H1 (cell line): ENCODE results near the gene GPC6.

ENCODE experiments used
- CREB1 ChIP-seq: IDR thresholded peaks from 2 replicates; pipeline ENCODE4 v1.6.1; 2012; ENCODE audit warnings: inconsistent platforms
- HDAC6 ChIP-seq: IDR thresholded peaks from one replicate; pipeline ENCODE4 v1.7.1; 2012; ENCODE audit warnings: low read depth, mild to moderate bottlenecking, inconsistent platforms, low read length, moderate library complexity
- SP1 ChIP-seq: IDR thresholded peaks from 2 replicates; pipeline ENCODE4 v1.6.1; 2011; ENCODE audit warnings: low read depth, low read length

GRCh38 chr13:94359875-94360274 is 1133.3 kb downstream of the GPC6 start:
- TF ChIP-seq CREB1 (no peak), HDAC6 (no peak), SP1 (no peak)
